Glutamatergic neuron (in vitro differentiated cells): ENCODE data around the gene SLX4IP. TPM values are rescaled to one million over a fixed set of nuclear protein-coding genes. Genes with fewer than 3 reads are reported as not detected.

ENCODE experiments used
- DNase-seq: peaks from one replicate; pipeline ENCODE4 v3.0.0; 2022
- H3K27ac Mint-ChIP-seq: one replicate; pipeline ENCODE4 v1.8.0; 2020; ENCODE audit warnings: mild to moderate bottlenecking, mixed read lengths, inconsistent platforms; ENCODE audit not compliant: unreplicated experiment
- H3K27me3 Mint-ChIP-seq: one replicate; pipeline ENCODE4 v1.8.0; 2020; ENCODE audit warnings: mild to moderate bottlenecking, moderate library complexity, mixed read lengths, inconsistent platforms; ENCODE audit not compliant: unreplicated experiment
- H3K36me3 Mint-ChIP-seq: one replicate; pipeline ENCODE4 v1.8.0; 2020; ENCODE audit warnings: mild to moderate bottlenecking, mixed read lengths, inconsistent platforms; ENCODE audit not compliant: unreplicated experiment
- H3K4me1 Mint-ChIP-seq: one replicate; pipeline ENCODE4 v1.8.0; 2020; ENCODE audit warnings: mild to moderate bottlenecking, low read depth, mixed read lengths, inconsistent platforms; ENCODE audit not compliant: unreplicated experiment
- H3K4me3 Mint-ChIP-seq: one replicate; pipeline ENCODE4 v1.8.0; 2020; ENCODE audit warnings: mild to moderate bottlenecking, mixed read lengths, inconsistent platforms; ENCODE audit not compliant: unreplicated experiment
- H3K9me3 Mint-ChIP-seq: one replicate; pipeline ENCODE4 v1.8.0; 2020; ENCODE audit warnings: mild to moderate bottlenecking, moderate library complexity, mixed read lengths, inconsistent platforms; ENCODE audit not compliant: unreplicated experiment
- total RNA-seq: library from RNA; stranded (reverse); fragmentation: NEBNext Ultra II Directional; extraction: Animal tissue kit (Norgen Biotek cat#: 25700); gene quantifications from one replicate; pipeline ENCODE4 v1.2.1, GENCODE V29; 2021; ENCODE audit not compliant: unreplicated experiment
- TF ChIP-seq, protein P1 (sequence below): fragments of 200-600 bp; sonication (generic); IDR thresholded peaks from one replicate; pipeline ENCODE4 v1.5.0; 2021; ENCODE audit not compliant: partially characterized antibody, unreplicated experiment

The SLX4IP gene
- total RNA-seq, 1 donor from 2014 or later = 7.9 TPM

GRCh38 chr20:10565922-10566897 is 131.1 kb downstream of the SLX4IP start:
- Mint-ChIP-seq H3K4me3 (no peak overlapping the region), H3K27me3 (no peaks in the 10 kb centered on the region), H3K27ac (no peak overlapping the region), H3K9me3 (no peaks in the 10 kb centered on the region), H3K4me1 (no peaks in the 10 kb centered on the region), H3K36me3 (no peaks in the 10 kb centered on the region)
- TF ChIP-seq, protein P1, sequence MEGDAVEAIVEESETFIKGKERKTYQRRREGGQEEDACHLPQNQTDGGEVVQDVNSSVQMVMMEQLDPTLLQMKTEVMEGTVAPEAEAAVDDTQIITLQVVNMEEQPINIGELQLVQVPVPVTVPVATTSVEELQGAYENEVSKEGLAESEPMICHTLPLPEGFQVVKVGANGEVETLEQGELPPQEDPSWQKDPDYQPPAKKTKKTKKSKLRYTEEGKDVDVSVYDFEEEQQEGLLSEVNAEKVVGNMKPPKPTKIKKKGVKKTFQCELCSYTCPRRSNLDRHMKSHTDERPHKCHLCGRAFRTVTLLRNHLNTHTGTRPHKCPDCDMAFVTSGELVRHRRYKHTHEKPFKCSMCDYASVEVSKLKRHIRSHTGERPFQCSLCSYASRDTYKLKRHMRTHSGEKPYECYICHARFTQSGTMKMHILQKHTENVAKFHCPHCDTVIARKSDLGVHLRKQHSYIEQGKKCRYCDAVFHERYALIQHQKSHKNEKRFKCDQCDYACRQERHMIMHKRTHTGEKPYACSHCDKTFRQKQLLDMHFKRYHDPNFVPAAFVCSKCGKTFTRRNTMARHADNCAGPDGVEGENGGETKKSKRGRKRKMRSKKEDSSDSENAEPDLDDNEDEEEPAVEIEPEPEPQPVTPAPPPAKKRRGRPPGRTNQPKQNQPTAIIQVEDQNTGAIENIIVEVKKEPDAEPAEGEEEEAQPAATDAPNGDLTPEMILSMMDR = no peak
- DNase-seq = no peak

GRCh38 chr20:10568032-10568431 is 132.9 kb downstream of the SLX4IP start:
- no peak overlapping the region for H3K4me3 Mint-ChIP-seq
- TF ChIP-seq, protein P1 = no peak
- H3K27ac Mint-ChIP-seq = no peak overlapping the region
- H3K36me3 Mint-ChIP-seq = no peaks in the 10 kb centered on the region
- H3K4me1 Mint-ChIP-seq = peaks cover 2% of the 10 kb centered on the region
- H3K27me3 Mint-ChIP-seq = no peaks in the 10 kb centered on the region
- no peak for DNase-seq
- peaks cover 2% of the 10 kb centered on the region for H3K9me3 Mint-ChIP-seq

DNA sequence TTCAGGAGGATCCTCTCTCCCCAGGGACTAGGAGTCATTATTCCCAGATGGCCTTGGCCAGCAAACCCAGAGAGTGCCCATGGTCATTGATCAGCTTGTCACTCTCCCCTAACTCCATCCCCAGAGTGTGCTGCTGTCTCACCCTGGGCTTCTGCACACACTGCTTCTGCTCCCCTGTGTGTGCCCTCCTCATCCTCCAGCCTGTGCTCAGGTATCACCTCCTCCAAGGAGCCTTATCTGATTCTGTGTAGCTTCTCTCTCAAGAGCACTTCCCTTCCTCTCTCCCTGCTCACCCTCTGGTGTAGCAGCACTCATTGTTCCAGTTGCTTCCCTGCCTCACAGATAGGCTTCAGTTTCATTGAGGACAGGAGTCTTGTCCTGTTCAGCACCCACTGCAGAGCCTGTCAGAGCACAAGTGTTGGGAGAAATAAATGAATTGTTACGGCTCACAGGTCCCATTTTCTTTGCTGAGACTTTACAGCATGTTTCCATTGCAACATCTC is 136.3 kb downstream of the SLX4IP start:
- peaks cover 2% of the 10 kb centered on the region for H3K4me1 Mint-ChIP-seq

GRCh38 chr20:10572853-10573252 is 137.7 kb downstream of the SLX4IP start:
- peaks cover 2% of the 10 kb centered on the region for H3K9me3 Mint-ChIP-seq
- H3K27ac Mint-ChIP-seq = no peak overlapping the region
- no peak overlapping the region for H3K4me3 Mint-ChIP-seq
- TF ChIP-seq, protein P1 = no peak
- H3K36me3 Mint-ChIP-seq = no peaks in the 10 kb centered on the region
- no peak for DNase-seq
- H3K4me1 Mint-ChIP-seq = peaks cover 2% of the 10 kb centered on the region
- H3K27me3 Mint-ChIP-seq = no peaks in the 10 kb centered on the region

More for the DNA sequence above, 136.3 kb downstream of the SLX4IP start:
- H3K4me3 Mint-ChIP-seq = peak overlapping the region; percentile 1
- peaks cover 2% of the 10 kb centered on the region for H3K9me3 Mint-ChIP-seq
- no peak overlapping the region for H3K27ac Mint-ChIP-seq
- no peaks in the 10 kb centered on the region for H3K36me3 Mint-ChIP-seq
- TF ChIP-seq, protein P1 = no peak
- DNase-seq = no peak
- no peaks in the 10 kb centered on the region for H3K27me3 Mint-ChIP-seq

DNA sequence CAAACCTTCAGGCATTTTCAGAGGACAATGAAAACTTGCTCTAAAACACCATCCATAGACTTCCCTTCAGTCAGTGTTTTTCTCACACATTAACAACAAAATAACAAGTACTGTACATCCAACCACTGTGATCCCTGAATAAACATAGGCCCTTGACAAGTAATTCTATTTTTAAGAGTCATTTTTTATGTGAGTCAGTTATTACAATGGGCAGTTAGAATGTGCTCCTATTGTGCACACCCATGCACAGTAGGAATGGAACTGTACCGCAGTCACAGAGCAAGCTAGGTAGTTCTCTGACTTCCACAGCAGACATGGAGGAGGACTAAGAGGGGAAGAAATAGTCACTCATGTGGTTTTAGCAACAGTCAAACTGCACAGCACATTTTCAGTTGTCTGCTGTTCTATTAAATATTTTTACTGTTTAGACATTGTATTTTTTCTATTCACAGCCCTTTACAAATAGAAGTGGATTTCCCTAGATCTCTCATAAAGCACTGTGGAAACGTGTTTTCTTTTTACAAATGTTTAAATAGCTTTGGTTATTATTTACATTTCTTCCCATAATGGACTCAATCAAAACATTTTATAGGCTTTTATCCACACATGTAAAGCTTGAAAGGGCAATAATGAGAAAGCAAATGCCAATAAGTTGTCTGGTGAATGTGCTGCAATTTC is 138.3 kb downstream of the SLX4IP start:
- H3K9me3 Mint-ChIP-seq = peaks cover 2% of the 10 kb centered on the region
- H3K36me3 Mint-ChIP-seq = no peaks in the 10 kb centered on the region
- TF ChIP-seq, protein P1 = no peak
- no peak overlapping the region for H3K4me3 Mint-ChIP-seq
- H3K27ac Mint-ChIP-seq = no peak overlapping the region
- H3K4me1 Mint-ChIP-seq = peaks cover 2% of the 10 kb centered on the region
- no peak for DNase-seq
- no peaks in the 10 kb centered on the region for H3K27me3 Mint-ChIP-seq
